Measurements from ENCODE around the gene OR7D2. TPM values are rescaled to one million over a fixed set of nuclear protein-coding genes. Genes with fewer than 3 reads are reported as not detected.
A peak's percentile ranks its signal among the peaks of the same experiment; 100 is the strongest.
"Not testable (repeated sequence)": the region's sequence is repeated elsewhere in the genome, so short reads cannot be mapped to it uniquely, and the experiment has no call there.

The OR7D2 gene
- total RNA-seq, 5 donors from 2014 or later (not counting 1 experiment from before 2014, with no cell fraction given): 1.4 to 1.6 TPM; not detected in 3

- Mint-ChIP-seq H3K27ac (no peak overlapping the region), H3K27me3 (peaks cover 10 to 13% of the 10 kb centered on the region in 2 donors), H3K4me1 (no peaks in the 10 kb centered on the region), H3K36me3 (no peaks in the 10 kb centered on the region), H3K4me3 (no peak overlapping the region), H3K9me3 (no peaks in the 10 kb centered on the region)
- CTCF ChIA-PET: no interaction called here
- no peak overlapping the region for H3K4me3 ChIP-seq (ENCODE audit: control insufficient read depth in 1 of 2, extremely low read depth in 1 of 2, low read length in 1 of 2)
- POLR2A ChIA-PET: no interaction called here
- no peaks in the 10 kb centered on the region for H3K4me1 ChIP-seq (ENCODE audit: control insufficient read depth in 1 of 2, extremely low read depth in 1 of 2, insufficient read depth in 2 of 2, low read length in 2 of 2)
- no peaks in the 10 kb centered on the region for H3K9me3 ChIP-seq
- DNase-seq (no peak), ATAC-seq (replicated peaks in 1 of 4) (no peak)
- H3K27ac ChIP-seq (ENCODE audit: low read length): no peak overlapping the region
- no peaks in the 10 kb centered on the region for H3K27me3 ChIP-seq (replicated peaks in 1 of 2; ENCODE audit: control insufficient read depth in 2 of 2, extremely low read depth in 1 of 2, insufficient read depth in 2 of 2, low read length in 1 of 2)
- H3K36me3 ChIP-seq (ENCODE audit: control insufficient read depth in 2 of 2, extremely low read depth in 1 of 2, insufficient read depth in 1 of 2, low read length in 1 of 2): no peaks in the 10 kb centered on the region
- WGBS (ENCODE audit: insufficient coverage): no CpG with 5 or more reads among the region's 5 CpGs
These were observed 3.5 kb upstream of the OR7D2 start for GRCh38 chr19:9175326-9175725.

DNA sequence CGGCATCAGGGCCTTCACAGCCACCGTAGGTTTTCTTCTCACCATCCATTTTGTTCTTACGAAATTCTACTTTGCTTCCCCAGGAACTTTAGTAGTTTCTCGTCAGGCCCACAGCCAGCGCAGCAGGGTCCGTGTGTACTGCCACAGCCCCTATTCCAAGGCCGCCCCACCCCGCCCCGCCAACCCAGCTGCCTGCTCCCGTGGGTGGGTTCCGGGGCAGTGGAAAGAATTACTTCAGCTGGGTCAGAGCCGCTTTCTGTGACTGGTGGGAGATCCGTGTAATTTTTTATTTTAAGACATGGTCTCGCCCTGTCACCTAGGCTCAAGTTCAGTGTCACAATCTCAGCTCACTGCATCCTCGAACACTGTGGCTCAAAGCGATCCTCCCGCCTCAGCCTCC lies 4.2 kb downstream of the OR7D2 start:
- ChIA-PET POLR2A (no interaction called here), CTCF (no interaction called here)
- Histone ChIP-seq H3K9me3 (no peaks in the 10 kb centered on the region), H3K27ac (ENCODE audit: low read length) (no peak overlapping the region), H3K36me3 (ENCODE audit: control insufficient read depth in 2 of 2, extremely low read depth in 1 of 2, insufficient read depth in 1 of 2, low read length in 1 of 2) (no peaks in the 10 kb centered on the region), H3K4me3 (ENCODE audit: control insufficient read depth in 1 of 2, extremely low read depth in 1 of 2, low read length in 1 of 2) (no peak overlapping the region), H3K27me3 (replicated peaks in 1 of 2; ENCODE audit: control insufficient read depth in 2 of 2, extremely low read depth in 1 of 2, insufficient read depth in 2 of 2, low read length in 1 of 2) (peaks cover 0 to 6% of the 10 kb centered on the region in 2 experiments), H3K4me1 (ENCODE audit: control insufficient read depth in 1 of 2, extremely low read depth in 1 of 2, insufficient read depth in 2 of 2, low read length in 2 of 2) (no peaks in the 10 kb centered on the region)
- ATAC-seq (replicated peaks in 1 of 4) (no peak), DNase-seq (no peak)
- Mint-ChIP-seq H3K36me3 (no peaks in the 10 kb centered on the region), H3K27ac (no peak overlapping the region), H3K27me3 (peaks cover 12 to 13% of the 10 kb centered on the region in 2 donors), H3K4me1 (no peaks in the 10 kb centered on the region), H3K9me3 (peaks cover 0 to 7% (median 2%) of the 10 kb centered on the region in 3 donors), H3K4me3 (no peak overlapping the region)
- 94% methylated on average over 11 of the region's 17 CpGs for WGBS (ENCODE audit: insufficient coverage)

- H3K4me3 ChIP-seq (ENCODE audit: control insufficient read depth in 1 of 2, extremely low read depth in 1 of 2, low read length in 1 of 2): no peak overlapping the region
- no peaks in the 10 kb centered on the region for H3K4me1 ChIP-seq (ENCODE audit: control insufficient read depth in 1 of 2, extremely low read depth in 1 of 2, insufficient read depth in 2 of 2, low read length in 2 of 2)
- no peaks in the 10 kb centered on the region for H3K4me1 Mint-ChIP-seq
- peaks cover 0 to 9% of the 10 kb centered on the region in 2 experiments for H3K27me3 ChIP-seq (replicated peaks in 1 of 2; ENCODE audit: control insufficient read depth in 2 of 2, extremely low read depth in 1 of 2, insufficient read depth in 2 of 2, low read length in 1 of 2)
- peaks cover 15 to 19% of the 10 kb centered on the region in 2 donors for H3K27me3 Mint-ChIP-seq
- 67% methylated on average over 3 of the region's 6 CpGs for WGBS (ENCODE audit: insufficient coverage)
- H3K36me3 ChIP-seq (ENCODE audit: control insufficient read depth in 2 of 2, extremely low read depth in 1 of 2, insufficient read depth in 1 of 2, low read length in 1 of 2): no peaks in the 10 kb centered on the region
- no peak overlapping the region for H3K4me3 Mint-ChIP-seq
- H3K9me3 ChIP-seq: no peaks in the 10 kb centered on the region
- peaks cover 0 to 18% (median 7%) of the 10 kb centered on the region in 3 donors for H3K9me3 Mint-ChIP-seq
- H3K36me3 Mint-ChIP-seq: no peaks in the 10 kb centered on the region
- ChIA-PET POLR2A (no interaction called here), CTCF (no interaction called here)
- H3K27ac ChIP-seq (ENCODE audit: low read length): no peak overlapping the region
- DNase-seq (no peak), ATAC-seq (replicated peaks in 1 of 4) (no peak)
- no peak overlapping the region for H3K27ac Mint-ChIP-seq
These were observed 8.4 kb downstream of the OR7D2 start for GRCh38 chr19:9187191-9187590.

DNA sequence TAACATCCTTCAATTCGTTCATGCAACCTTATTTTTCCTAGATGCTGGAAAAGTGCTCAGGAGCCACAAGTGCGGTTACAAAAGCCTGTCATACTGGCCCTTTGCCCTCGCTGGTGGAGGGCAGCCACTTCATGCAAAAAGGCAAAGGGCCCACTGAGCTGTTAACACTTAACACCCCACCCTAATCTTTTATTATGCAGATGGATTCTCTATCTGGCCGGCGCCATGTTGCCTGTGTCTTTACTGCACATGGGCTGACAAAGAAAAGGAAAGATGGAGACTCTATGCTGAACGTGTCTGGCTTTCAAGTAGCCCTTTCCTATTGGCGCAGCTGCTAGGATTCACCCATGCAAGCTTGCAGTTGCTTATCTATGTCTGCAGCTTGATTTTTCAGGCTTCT lies 10.8 kb downstream of the OR7D2 start:
- ChIA-PET POLR2A (no interaction called here), CTCF (no interaction called here)
- Mint-ChIP-seq H3K4me1 (no peaks in the 10 kb centered on the region), H3K4me3 (no peak overlapping the region), H3K27ac (no peak overlapping the region), H3K36me3 (no peaks in the 10 kb centered on the region), H3K9me3 (peaks cover 0 to 18% (median 7%) of the 10 kb centered on the region in 3 donors), H3K27me3 (peaks cover 25 to 32% of the 10 kb centered on the region in 2 donors)
- no peak overlapping the region for H3K27ac ChIP-seq (ENCODE audit: low read length)
- no peaks in the 10 kb centered on the region for H3K36me3 ChIP-seq (ENCODE audit: control insufficient read depth in 2 of 2, extremely low read depth in 1 of 2, insufficient read depth in 1 of 2, low read length in 1 of 2)
- 74% methylated on average over 3 of the region's 7 CpGs for WGBS (ENCODE audit: insufficient coverage)
- H3K27me3 ChIP-seq (replicated peaks in 1 of 2; ENCODE audit: control insufficient read depth in 2 of 2, extremely low read depth in 1 of 2, insufficient read depth in 2 of 2, low read length in 1 of 2): peaks cover 0 to 10% of the 10 kb centered on the region in 2 experiments
- no peaks in the 10 kb centered on the region for H3K9me3 ChIP-seq
- H3K4me1 ChIP-seq (ENCODE audit: control insufficient read depth in 1 of 2, extremely low read depth in 1 of 2, insufficient read depth in 2 of 2, low read length in 2 of 2): no peaks in the 10 kb centered on the region
- H3K4me3 ChIP-seq (ENCODE audit: control insufficient read depth in 1 of 2, extremely low read depth in 1 of 2, low read length in 1 of 2): no peak overlapping the region
- DNase-seq (no peak), ATAC-seq (replicated peaks in 1 of 4) (no peak)

DNA sequence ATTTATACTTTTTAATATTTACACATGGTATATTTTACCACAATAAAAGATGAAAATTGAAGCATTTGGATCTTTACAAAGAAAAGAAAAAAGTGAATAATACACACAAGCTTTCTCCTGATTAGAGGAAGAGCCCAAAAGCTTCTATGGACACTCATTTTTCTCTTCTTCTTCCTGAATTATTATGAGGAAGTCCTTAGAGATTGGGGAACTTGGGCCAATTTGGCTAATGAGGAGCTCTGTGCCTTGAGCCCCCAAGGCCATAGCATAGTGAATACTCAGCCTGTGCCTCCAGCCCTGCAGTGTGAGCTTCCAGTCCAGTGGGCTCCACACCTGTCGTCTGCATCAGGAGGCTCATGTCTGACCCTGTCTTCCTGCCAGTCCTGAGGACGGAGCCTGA lies 19.3 kb downstream of the OR7D2 start:
- CTCF ChIA-PET; POLR2A ChIA-PET; H3K9me3 ChIP-seq; H3K4me1 ChIP-seq (ENCODE audit: control insufficient read depth in 1 of 2, extremely low read depth in 1 of 2, insufficient read depth in 2 of 2, low read length in 2 of 2); H3K4me3 Mint-ChIP-seq; ATAC-seq (replicated peaks in 1 of 4); H3K4me3 ChIP-seq (ENCODE audit: control insufficient read depth in 1 of 2, extremely low read depth in 1 of 2, low read length in 1 of 2); H3K27ac Mint-ChIP-seq; H3K36me3 ChIP-seq (ENCODE audit: control insufficient read depth in 2 of 2, extremely low read depth in 1 of 2, insufficient read depth in 1 of 2, low read length in 1 of 2); H3K36me3 Mint-ChIP-seq; H3K9me3 Mint-ChIP-seq; H3K27ac ChIP-seq (ENCODE audit: low read length); H3K4me1 Mint-ChIP-seq; DNase-seq: not testable (repeated sequence)
- peaks cover 22 to 24% of the 10 kb centered on the region in 2 donors for H3K27me3 Mint-ChIP-seq
- peaks cover 0 to 18% of the 10 kb centered on the region in 2 experiments for H3K27me3 ChIP-seq (replicated peaks in 1 of 2; ENCODE audit: control insufficient read depth in 2 of 2, extremely low read depth in 1 of 2, insufficient read depth in 2 of 2, low read length in 1 of 2)
- no CpG with 5 or more reads among the region's 2 CpGs for WGBS (ENCODE audit: insufficient coverage)

GRCh38 chr19:9205501-9206113 lies 26.8 kb downstream of the OR7D2 start:
- DNase-seq (peak; percentile 5 to 68 (median 49)), ATAC-seq (replicated peaks in 1 of 4) (peak; percentile 65 to 74 (median 70))
- Histone ChIP-seq H3K27me3 (replicated peaks in 1 of 2; ENCODE audit: control insufficient read depth in 2 of 2, extremely low read depth in 1 of 2, insufficient read depth in 2 of 2, low read length in 1 of 2) (peaks cover 0 to 13% of the 10 kb centered on the region in 2 experiments), H3K36me3 (ENCODE audit: control insufficient read depth in 2 of 2, extremely low read depth in 1 of 2, insufficient read depth in 1 of 2, low read length in 1 of 2) (no peaks in the 10 kb centered on the region), H3K9me3 (no peaks in the 10 kb centered on the region), H3K4me3 (ENCODE audit: control insufficient read depth in 1 of 2, extremely low read depth in 1 of 2, low read length in 1 of 2) (peak overlapping the region; percentile 19 to 27), H3K4me1 (ENCODE audit: control insufficient read depth in 1 of 2, extremely low read depth in 1 of 2, insufficient read depth in 2 of 2, low read length in 2 of 2) (peaks cover 0 to 4% of the 10 kb centered on the region in 2 experiments), H3K27ac (ENCODE audit: low read length) (no peak overlapping the region)
- no peak overlapping the region for H3K27ac Mint-ChIP-seq
- ChIA-PET POLR2A (no interaction called here), CTCF (interaction anchor here (0.5 to 1.4 kb wide), 3 partner anchors 118 to 594 kb away, joined by 3 to 4 read pairs (median 3); partner anchors contain the start of gene ZNF559 (in 1 of the 2))
- 50% methylated on average over 9 of the region's 13 CpGs for WGBS (ENCODE audit: insufficient coverage)
- no peaks in the 10 kb centered on the region for H3K9me3 Mint-ChIP-seq
- H3K4me1 Mint-ChIP-seq: peaks cover 7% of the 10 kb centered on the region in 3 donors
- peak overlapping the region; percentile 42 to 53 (median 49) for H3K4me3 Mint-ChIP-seq
- H3K27me3 Mint-ChIP-seq: peaks cover 5 to 11% of the 10 kb centered on the region in 2 donors
- no peaks in the 10 kb centered on the region for H3K36me3 Mint-ChIP-seq

Measured in T-cell (primary cell).